Omental fat pad (tissue), 4 donors: ENCODE results near the gene NLRP5. TPM values are rescaled to one million over a fixed set of nuclear protein-coding genes. Genes with fewer than 3 reads are reported as not detected.
"Not testable (repeated sequence)": the region's sequence is repeated elsewhere in the genome, so short reads cannot be mapped to it uniquely, and the experiment has no call there.

Experiments used
- ATAC-seq: fragments of 150-250 bp; one replicate; pipeline ENCODE4 v1.9.1; 2016; ENCODE audit warnings: mild to moderate bottlenecking, moderate library complexity; ENCODE audit not compliant: low FRiP score
- DNase-seq: peaks from one replicate; pipeline ENCODE4 v3.0.0-alpha.2; 2019; ENCODE audit warnings: low spot score
- total RNA-seq, 4 donors: library from RNA; depleted of rRNA; stranded (reverse); fragments of >200 nt; gene quantifications; one replicate each; pipeline ENCODE4 v1.1.0, GENCODE V29; 2016
- TF ChIP-seq, protein P1 (sequence below), 3 donors: fragments of 450-650 bp; IDR thresholded peaks; one replicate each; pipeline ENCODE4 v1.5.1; 2016 to 2017; ENCODE audit warnings: antibody characterized with exemption in 3 of 3, mild to moderate bottlenecking in 3 of 3, moderate library complexity in 2 of 3

NLRP5 gene
- total RNA-seq, 4 donors from 2014 or later, result not detected

- TF ChIP-seq, protein P1, sequence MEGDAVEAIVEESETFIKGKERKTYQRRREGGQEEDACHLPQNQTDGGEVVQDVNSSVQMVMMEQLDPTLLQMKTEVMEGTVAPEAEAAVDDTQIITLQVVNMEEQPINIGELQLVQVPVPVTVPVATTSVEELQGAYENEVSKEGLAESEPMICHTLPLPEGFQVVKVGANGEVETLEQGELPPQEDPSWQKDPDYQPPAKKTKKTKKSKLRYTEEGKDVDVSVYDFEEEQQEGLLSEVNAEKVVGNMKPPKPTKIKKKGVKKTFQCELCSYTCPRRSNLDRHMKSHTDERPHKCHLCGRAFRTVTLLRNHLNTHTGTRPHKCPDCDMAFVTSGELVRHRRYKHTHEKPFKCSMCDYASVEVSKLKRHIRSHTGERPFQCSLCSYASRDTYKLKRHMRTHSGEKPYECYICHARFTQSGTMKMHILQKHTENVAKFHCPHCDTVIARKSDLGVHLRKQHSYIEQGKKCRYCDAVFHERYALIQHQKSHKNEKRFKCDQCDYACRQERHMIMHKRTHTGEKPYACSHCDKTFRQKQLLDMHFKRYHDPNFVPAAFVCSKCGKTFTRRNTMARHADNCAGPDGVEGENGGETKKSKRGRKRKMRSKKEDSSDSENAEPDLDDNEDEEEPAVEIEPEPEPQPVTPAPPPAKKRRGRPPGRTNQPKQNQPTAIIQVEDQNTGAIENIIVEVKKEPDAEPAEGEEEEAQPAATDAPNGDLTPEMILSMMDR (IDR thresholded peaks at IDR 0.05), result no peak
- DNase-seq, result no peak
- no peak for ATAC-seq
Measured at GRCh38 chr19:56091751-56092546, 105.4 kb downstream of the NLRP5 start.

- ATAC-seq (no peak), DNase-seq (no peak)
- TF ChIP-seq, protein P1 (IDR thresholded peaks at IDR 0.05), result no peak
Measured at GRCh38 chr19:56092685-56093631, 106.4 kb downstream of the NLRP5 start.

DNA sequence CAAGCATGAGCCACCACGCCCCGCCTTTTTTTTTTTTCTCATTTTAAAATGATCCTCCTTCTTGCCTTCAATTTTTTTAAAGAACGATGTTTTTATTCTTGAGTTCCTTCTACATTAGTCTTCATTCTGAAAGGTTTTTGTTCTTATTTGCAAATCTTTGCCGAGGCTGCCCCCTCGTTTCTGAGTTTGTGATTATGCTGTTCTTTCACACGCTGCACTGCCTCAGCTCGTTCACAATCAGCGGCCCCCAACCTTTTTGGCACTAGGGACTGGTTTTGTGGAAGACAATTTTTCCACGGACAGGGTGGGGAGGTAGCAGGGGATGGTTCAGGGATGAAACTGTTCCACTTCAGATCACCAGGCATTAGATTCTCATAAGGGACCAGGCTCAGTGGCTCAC lies 107.9 kb downstream of the NLRP5 start:
- TF ChIP-seq, protein P1 (IDR thresholded peaks at IDR 0.05), result no peak
- no peak for DNase-seq
- no peak for ATAC-seq

DNA sequence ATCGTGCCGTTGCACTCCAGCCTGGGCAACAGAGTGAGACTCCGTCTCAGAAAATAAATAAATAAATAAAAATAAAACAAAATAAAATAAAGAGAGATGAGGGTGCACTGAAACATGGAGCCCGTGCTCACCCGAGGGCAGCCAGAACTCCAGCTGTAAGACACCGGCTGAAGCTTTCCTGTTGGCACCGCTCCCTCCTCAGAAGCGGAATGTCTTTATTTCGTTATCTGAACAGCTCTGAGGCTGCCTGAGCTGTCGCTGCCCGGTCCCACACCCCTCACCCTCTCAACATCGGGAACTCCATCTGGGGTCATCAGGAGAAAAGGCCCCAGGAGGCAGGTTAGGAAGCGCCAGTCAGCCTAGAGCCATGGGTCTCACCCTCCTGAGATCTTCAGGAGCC lies 110.1 kb downstream of the NLRP5 start:
- TF ChIP-seq, protein P1 (IDR thresholded peaks at IDR 0.05), result no peak
- ATAC-seq (no peak), DNase-seq (no peak)

- DNase-seq (no peak), ATAC-seq (no peak)
- TF ChIP-seq, protein P1 (IDR thresholded peaks at IDR 0.05), result no peak
Measured at GRCh38 chr19:56097306-56097705, 110.7 kb downstream of the NLRP5 start.

GRCh38 chr19:56097776-56098175 lies 111.2 kb downstream of the NLRP5 start:
- TF ChIP-seq, protein P1 (IDR thresholded peaks at IDR 0.05), result no peak
- DNase-seq (no peak), ATAC-seq (no peak)

DNA sequence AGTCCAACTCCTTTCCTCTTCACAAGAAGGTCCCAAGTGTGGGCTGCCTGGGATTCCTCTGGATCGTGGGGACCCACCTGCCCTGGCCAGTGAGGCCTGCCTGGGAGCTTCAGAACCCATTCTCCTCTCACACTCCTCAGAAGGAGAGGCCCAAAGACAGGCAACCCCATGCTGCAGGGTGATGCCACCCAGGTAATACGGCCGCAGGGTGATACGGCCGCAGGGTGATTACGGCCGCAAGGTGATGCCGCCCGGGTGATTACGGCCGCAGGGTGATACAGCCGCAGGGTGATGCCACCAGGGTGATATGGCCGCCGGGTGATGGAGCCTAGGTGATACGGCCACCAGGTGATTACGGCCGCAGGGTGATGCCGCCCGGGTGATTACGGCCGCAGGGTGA lies 111.7 kb downstream of the NLRP5 start:
- not testable (repeated sequence) for DNase-seq, ATAC-seq
